Ascending aorta (tissue), 2 donors: ENCODE results near the gene PES1. TPM values are rescaled to one million over a fixed set of nuclear protein-coding genes. Genes with fewer than 3 reads are reported as not detected.

Source experiments
- DNase-seq, 2 donors: peaks; one replicate each; pipeline ENCODE4 v3.0.0-alpha.2; 2019; ENCODE audit warnings: low spot score in 2 of 2
- H3K27ac ChIP-seq, 2 donors: fragments of 200-600 bp; sonication (generic); one replicate each; pipeline ENCODE4 v1.5.1; 2016 to 2017; ENCODE audit warnings: mild to moderate bottlenecking in 1 of 2
- H3K27me3 ChIP-seq: fragments of 200-600 bp; sonication (generic); one replicate; pipeline ENCODE4 v1.5.1; 2017
- H3K36me3 ChIP-seq, 2 donors: fragments of 200-600 bp; sonication (generic); one replicate each; pipeline ENCODE4 v1.5.1; 2016
- H3K4me1 ChIP-seq, 2 donors: fragments of 200-600 bp; sonication (generic); one replicate each; pipeline ENCODE4 v1.5.1; 2016 to 2017; ENCODE audit warnings: mild to moderate bottlenecking in 1 of 2
- H3K4me3 ChIP-seq, 2 donors: fragments of 200-600 bp; sonication (generic); one replicate each; pipeline ENCODE4 v1.5.1; 2016 to 2017; ENCODE audit warnings: mild to moderate bottlenecking in 1 of 2
- H3K9me3 ChIP-seq, 2 donors: fragments of 200-600 bp; sonication (generic); one replicate each; pipeline ENCODE4 v1.5.1; 2016
- CTCF ChIP-seq, 3 experiments: fragments of 200-600 bp in 2 of 3; fragments of 450-650 bp in 1 of 3; sonication (generic) in 2 of 3; IDR thresholded peaks; one replicate each; pipeline ENCODE4 v1.5.1; 2016 to 2019; ENCODE audit warnings: antibody characterized with exemption in 3 of 3, mild to moderate bottlenecking in 1 of 3, moderate library complexity in 1 of 3
- intact Hi-C: fragments of 100-400 bp; cut with DNase I; formaldehyde crosslinking; loops from one replicate; pipeline ENCODE4 v1.15.1; 2023
- total RNA-seq: library from RNA; depleted of rRNA; stranded (reverse); fragments of >200 nt; gene quantifications from one replicate; pipeline ENCODE4 v1.1.0, GENCODE V29; 2016

The PES1 gene
- total RNA-seq, 1 donor from 2014 or later = 24.7 TPM

DNA sequence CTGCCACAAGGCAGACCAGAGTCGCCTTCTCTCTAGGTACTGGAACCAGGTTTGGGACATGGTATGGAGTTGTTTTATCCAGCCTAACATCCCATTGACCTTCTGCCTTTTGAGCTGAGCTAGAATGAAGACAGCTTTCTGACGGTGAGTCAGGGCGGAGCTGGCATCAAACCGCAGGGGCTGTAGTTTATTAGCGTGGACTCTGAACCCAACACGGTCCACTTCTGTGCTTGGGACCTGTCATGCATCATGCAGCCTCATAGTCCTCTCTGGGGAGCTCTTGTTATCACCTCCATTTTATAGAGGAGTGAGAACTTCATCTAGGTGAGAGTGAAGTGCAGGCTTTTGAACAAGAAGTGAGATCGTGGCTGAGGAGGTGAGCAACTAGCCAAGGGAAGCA lies 25.6 kb downstream of the PES1 start:
- no peak for TF ChIP-seq CTCF (IDR thresholded peaks at IDR 0.05)
- no peak overlapping the region for H3K27ac ChIP-seq
- H3K4me1 ChIP-seq = no peaks in the 10 kb centered on the region
- intact Hi-C loops = no loop called here
- H3K36me3 ChIP-seq = no peaks in the 10 kb centered on the region
- no peak overlapping the region for H3K4me3 ChIP-seq
- no peaks in the 10 kb centered on the region for H3K9me3 ChIP-seq
- no peak for DNase-seq
- no peaks in the 10 kb centered on the region for H3K27me3 ChIP-seq

DNA sequence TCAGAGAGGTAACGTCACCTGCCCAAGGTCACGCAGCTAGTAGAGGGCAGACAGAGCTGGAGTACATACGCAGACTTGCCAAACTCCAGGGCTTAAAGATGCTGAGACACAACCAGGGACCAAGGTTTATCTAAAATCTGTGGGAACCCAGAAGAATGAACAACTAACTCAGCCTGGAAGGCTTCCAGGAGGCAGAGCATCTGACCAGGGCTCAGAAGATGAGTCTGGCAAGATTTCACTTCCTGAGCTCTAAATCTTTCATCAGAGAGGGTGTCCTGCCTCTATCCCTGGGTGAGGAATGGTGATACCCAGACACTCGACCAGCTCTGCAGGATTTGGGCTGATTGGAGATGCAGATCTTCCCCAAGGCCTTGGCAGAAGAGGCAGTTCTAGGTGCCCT lies 26.4 kb downstream of the PES1 start:
- intact Hi-C loops = no loop called here
- H3K4me1 ChIP-seq = no peaks in the 10 kb centered on the region
- H3K4me3 ChIP-seq = no peak overlapping the region
- no peaks in the 10 kb centered on the region for H3K9me3 ChIP-seq
- no peak for TF ChIP-seq CTCF (IDR thresholded peaks at IDR 0.05)
- no peak for DNase-seq
- no peaks in the 10 kb centered on the region for H3K36me3 ChIP-seq
- no peak overlapping the region for H3K27ac ChIP-seq
- no peaks in the 10 kb centered on the region for H3K27me3 ChIP-seq

DNA sequence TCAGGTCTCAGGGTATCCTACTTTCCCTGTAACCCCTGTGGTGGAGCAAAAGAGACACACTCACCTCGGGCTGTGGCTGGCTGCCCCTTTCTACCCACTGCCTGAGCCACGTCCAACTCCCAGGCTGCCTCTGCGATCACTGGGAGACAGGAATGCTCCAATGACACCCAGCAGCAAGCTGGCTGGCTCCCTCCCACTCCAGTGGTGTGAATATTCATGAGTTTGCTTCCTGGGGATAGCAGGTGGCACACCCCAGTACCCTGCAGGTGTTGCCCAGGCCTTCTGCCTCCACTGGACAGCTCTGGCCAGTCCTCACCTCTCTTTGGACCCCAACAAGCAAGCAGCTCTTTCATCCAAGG lies 27.0 kb downstream of the PES1 start:
- no peak overlapping the region for H3K4me3 ChIP-seq
- intact Hi-C loops = no loop called here
- TF ChIP-seq CTCF (IDR thresholded peaks at IDR 0.05) = no peak
- H3K36me3 ChIP-seq = no peaks in the 10 kb centered on the region
- no peak overlapping the region for H3K27ac ChIP-seq
- no peak for DNase-seq
- H3K4me1 ChIP-seq = no peaks in the 10 kb centered on the region
- no peaks in the 10 kb centered on the region for H3K9me3 ChIP-seq
- H3K27me3 ChIP-seq = no peaks in the 10 kb centered on the region

GRCh38 chr22:30564045-30564760 lies 27.5 kb downstream of the PES1 start:
- H3K27ac ChIP-seq = no peak overlapping the region
- DNase-seq = no peak
- H3K36me3 ChIP-seq = no peaks in the 10 kb centered on the region
- no peak for TF ChIP-seq CTCF (IDR thresholded peaks at IDR 0.05)
- no peaks in the 10 kb centered on the region for H3K4me1 ChIP-seq
- no peaks in the 10 kb centered on the region for H3K9me3 ChIP-seq
- no peak overlapping the region for H3K4me3 ChIP-seq
- intact Hi-C loops = no loop called here
- H3K27me3 ChIP-seq = no peaks in the 10 kb centered on the region

DNA sequence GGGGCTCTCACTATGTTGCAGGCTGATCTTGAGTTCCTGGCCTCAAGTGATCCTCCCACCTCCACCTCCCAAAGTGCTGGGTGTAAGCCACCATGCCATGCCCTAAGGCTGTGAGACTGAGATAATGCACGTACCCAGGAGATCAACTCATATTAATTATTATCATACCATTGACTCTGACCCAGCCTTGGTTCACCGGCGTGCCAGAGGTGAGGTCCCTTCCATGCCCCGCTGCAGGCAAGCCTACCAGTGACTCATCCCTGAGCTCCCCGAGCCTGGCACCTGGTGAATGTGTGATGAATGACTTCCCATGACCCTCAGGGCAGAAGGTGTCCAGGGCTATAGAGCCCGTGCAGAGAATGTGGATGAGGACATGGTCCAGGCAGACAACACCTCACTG lies 29.3 kb downstream of the PES1 start:
- Histone ChIP-seq H3K36me3 (no peaks in the 10 kb centered on the region), H3K9me3 (no peaks in the 10 kb centered on the region), H3K27ac (no peak overlapping the region), H3K4me3 (no peak overlapping the region), H3K27me3 (no peaks in the 10 kb centered on the region), H3K4me1 (no peaks in the 10 kb centered on the region)
- no peak for TF ChIP-seq CTCF (IDR thresholded peaks at IDR 0.05)
- intact Hi-C loops = no loop called here
- DNase-seq = no peak
